K562 (cell line): ENCODE data around the gene ITPR3. TPM values are rescaled to one million over a fixed set of nuclear protein-coding genes. Genes with fewer than 3 reads are reported as not detected.

Experiments used
- CHAMP1 ChIP-seq: fragments of 450-650 bp; IDR thresholded peaks from 2 replicates; pipeline ENCODE4 v1.6.1; 2016; ENCODE audit warnings: mild to moderate bottlenecking
- CHD7 ChIP-seq: fragments of 200-600 bp; sonication (generic); IDR thresholded peaks from one replicate; pipeline ENCODE4 v1.6.1; 2012; ENCODE audit warnings: mild to moderate bottlenecking, low read depth, low read length, inconsistent platforms
- polyA plus RNA-seq, 8 experiments: library from polyadenylated mRNA; depleted of rRNA in 4 of 8; stranded (reverse) in 5 of 8; unstranded in 3 of 8; fragments of >200 nt; fragmentation: Nextera tagmentation in 2 of 8; fragmentation: Illumina TruSeq in 1 of 8; extraction: Ambion mirVana in 2 of 8; extraction: Trizol in 1 of 8; gene quantifications; 2 replicates each; pipeline versions ENCODE4 v1.2.1 to v1.2.3, GENCODE V29; 2011 to 2014; ENCODE audit warnings: inconsistent platforms in 1 of 8, missing spikeins in 1 of 8
- total RNA-seq, 7 experiments: library from RNA; depleted of rRNA in 6 of 7; stranded (reverse); fragments of >200 nt in 6 of 7; fragmentation: Illumina TruSeq in 2 of 7; extraction: Trizol in 2 of 7; gene quantifications; 2 replicates each; pipeline versions ENCODE4 v1.2.1 to v1.2.3, GENCODE V29; 2011 to 2021; ENCODE audit warnings: low replicate concordance in 1 of 7

ITPR3 gene
- total and polyA plus RNA-seq, 9 of the 15 experiments (the other 6 are each of a cell fraction or from before 2014, with no cell fraction given): 0.39 to 35.7 (median 13.2) TPM

GRCh38 chr6:33700391-33701050, 79.4 kb downstream of the ITPR3 start (continued):
- TF ChIP-seq CHD7 (no peak), CHAMP1 (no peak)
- TF ChIP-seq, all 486 proteins: peak for 21
